DOHH2 (cell line): Measurements from ENCODE around the gene CCDC85C.

Experiments used
- H3F3A ChIP-seq: fragments of 200-600 bp; sonication (generic), shearing (Covaris generic); 2 replicates; pipeline ENCODE4 v1.6.0; 2016; ENCODE audit warnings: antibody characterized with exemption, mild to moderate bottlenecking; ENCODE audit not compliant: control insufficient read depth, insufficient read depth
- H3K27ac ChIP-seq: fragments of 200-600 bp; sonication (generic); 2 replicates; pipeline ENCODE4 v1.5.1; 2014; ENCODE audit warnings: low read depth, mild to moderate bottlenecking, low read length, moderate library complexity
- H3K27me3 ChIP-seq: fragments of 200-600 bp; sonication (generic); 2 replicates; pipeline ENCODE4 v1.6.1; 2014; ENCODE audit warnings: mild to moderate bottlenecking, low read length, mixed read lengths; ENCODE audit not compliant: control insufficient read depth
- H3K36me3 ChIP-seq: fragments of 200-600 bp; sonication (generic); 2 replicates; pipeline ENCODE4 v1.6.1; 2014; ENCODE audit warnings: mild to moderate bottlenecking, low read length, moderate library complexity, mixed read lengths; ENCODE audit not compliant: control insufficient read depth
- H3K4me1 ChIP-seq: fragments of 200-600 bp; sonication (generic); 2 replicates; pipeline ENCODE4 v1.6.1; 2014; ENCODE audit warnings: mild to moderate bottlenecking, low read length, mixed read lengths; ENCODE audit not compliant: control insufficient read depth
- H3K4me2 ChIP-seq: fragments of 200-600 bp; sonication (generic); 2 replicates; pipeline ENCODE4 v1.6.0; 2014; ENCODE audit warnings: mild to moderate bottlenecking, low read length, moderate library complexity
- H3K4me3 ChIP-seq: fragments of 200-600 bp; sonication (generic); 2 replicates; pipeline ENCODE4 v1.5.1; 2014; ENCODE audit warnings: mild to moderate bottlenecking, low read length, mixed read lengths
- H3K79me2 ChIP-seq: fragments of 200-600 bp; sonication (generic); 2 replicates; pipeline ENCODE4 v1.6.1; 2014; ENCODE audit warnings: mild to moderate bottlenecking, low read length, mixed read lengths; ENCODE audit not compliant: control insufficient read depth
- H3K9me2 ChIP-seq: fragments of 200-600 bp; sonication (generic); replicated peaks from 2 replicates; pipeline ENCODE4 v1.6.1; 2014; ENCODE audit warnings: mild to moderate bottlenecking, low read length, mixed read lengths; ENCODE audit not compliant: control insufficient read depth
- H3K9me3 ChIP-seq: fragments of 200-600 bp; sonication (generic); 2 replicates; pipeline ENCODE4 v1.6.1; 2014; ENCODE audit warnings: antibody characterized with exemption, low read length, mixed read lengths; ENCODE audit not compliant: control insufficient read depth, insufficient read depth
- H4K20me1 ChIP-seq: fragments of 200-600 bp; sonication (generic); 2 replicates; pipeline ENCODE4 v1.6.0; 2014; ENCODE audit warnings: low read depth, mild to moderate bottlenecking, antibody characterized with exemption, low read length, moderate library complexity; ENCODE audit not compliant: control insufficient read depth, insufficient read depth
- CTCF ChIP-seq: fragments of 200-600 bp; sonication (generic); IDR thresholded peaks from one replicate; pipeline ENCODE4 v1.5.1; 2014; ENCODE audit warnings: antibody characterized with exemption, mild to moderate bottlenecking, low read depth, low read length; ENCODE audit not compliant: poor library complexity, severe bottlenecking
- EZH2phosphoT487 ChIP-seq: fragments of 200-600 bp; sonication (generic); IDR thresholded peaks from 2 replicates; pipeline ENCODE4 v1.6.1; 2017; ENCODE audit warnings: borderline replicate concordance, mild to moderate bottlenecking, antibody characterized with exemption, low read length, moderate library complexity, mixed read lengths

CCDC85C gene

GRCh38 chr14:99471731-99472130, 132.3 kb downstream of the CCDC85C start:
- H3K27ac ChIP-seq: no peak overlapping the region
- H3K79me2 ChIP-seq: peaks cover 100% of the 10 kb centered on the region
- H3K4me2 ChIP-seq: no peak overlapping the region
- H3K4me1 ChIP-seq: no peaks in the 10 kb centered on the region; the same call in none of the 2 replicates
- no peaks in the 10 kb centered on the region for H3K9me2 ChIP-seq
- no peaks in the 10 kb centered on the region for H3F3A ChIP-seq
- no peak overlapping the region for H3K4me3 ChIP-seq
- peaks cover 64% of the 10 kb centered on the region for H4K20me1 ChIP-seq
- no peaks in the 10 kb centered on the region for H3K27me3 ChIP-seq
- TF ChIP-seq EZH2phosphoT487 (no peak), CTCF (no peak)
- H3K36me3 ChIP-seq: no peaks in the 10 kb centered on the region
- H3K9me3 ChIP-seq: no peaks in the 10 kb centered on the region

- no peak for TF ChIP-seq CTCF
- no peak for TF ChIP-seq EZH2phosphoT487
- Histone ChIP-seq H3K27ac (no peak overlapping the region), H4K20me1 (peaks cover 49% of the 10 kb centered on the region), H3K27me3 (no peaks in the 10 kb centered on the region), H3K9me3 (no peaks in the 10 kb centered on the region), H3K4me3 (no peak overlapping the region), H3K79me2 (peaks cover 83% of the 10 kb centered on the region), H3K4me1 (no peaks in the 10 kb centered on the region; the same call in none of the 2 replicates), H3K36me3 (peaks cover 13% of the 10 kb centered on the region; the same call in 1 of the 2 replicates), H3K9me2 (no peaks in the 10 kb centered on the region), H3F3A (no peaks in the 10 kb centered on the region), H3K4me2 (no peak overlapping the region)
Observed at GRCh38 chr14:99468836-99469592, 135.0 kb downstream of the CCDC85C start.

GRCh38 chr14:99468081-99468480, 135.9 kb downstream of the CCDC85C start:
- Histone ChIP-seq H3K9me3 (no peaks in the 10 kb centered on the region), H4K20me1 (peaks cover 43% of the 10 kb centered on the region), H3K27ac (no peak overlapping the region), H3K4me3 (no peak overlapping the region), H3K27me3 (no peaks in the 10 kb centered on the region), H3K4me2 (no peak overlapping the region), H3K36me3 (peaks cover 14% of the 10 kb centered on the region; the same call in 1 of the 2 replicates), H3F3A (no peaks in the 10 kb centered on the region), H3K9me2 (no peaks in the 10 kb centered on the region), H3K79me2 (peaks cover 74% of the 10 kb centered on the region), H3K4me1 (no peaks in the 10 kb centered on the region; the same call in 1 of the 2 replicates)
- TF ChIP-seq EZH2phosphoT487 (no peak), CTCF (no peak)
